EH (cell line): ENCODE measurements around the gene RPL13A.

Experiments
- DNase-seq: peaks from one replicate; pipeline ENCODE4 v3.0.0-alpha.2; 2015; ENCODE audit warnings: low read depth

Gene RPL13A

DNA sequence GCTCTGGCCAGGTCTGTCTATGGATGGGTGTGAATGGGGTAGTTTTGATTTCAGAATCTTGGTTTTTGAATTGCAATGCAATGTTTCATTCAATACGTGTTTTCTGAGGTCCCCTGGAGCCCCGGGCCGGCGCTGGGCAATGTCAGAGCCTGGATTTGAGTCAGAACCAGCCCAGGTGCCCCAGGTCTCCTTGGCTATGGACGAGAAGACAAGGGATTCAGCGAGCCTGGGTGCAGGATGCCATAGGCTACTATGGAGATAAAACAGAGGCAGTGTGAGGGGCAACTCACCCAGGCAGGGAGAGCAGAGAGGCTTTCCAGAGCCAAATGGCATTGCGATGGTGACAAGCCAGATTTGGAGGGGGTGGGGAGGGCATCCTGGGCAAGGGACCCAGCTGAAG, 1.2 kb upstream of the RPL13A start:
- no peak for DNase-seq

DNA sequence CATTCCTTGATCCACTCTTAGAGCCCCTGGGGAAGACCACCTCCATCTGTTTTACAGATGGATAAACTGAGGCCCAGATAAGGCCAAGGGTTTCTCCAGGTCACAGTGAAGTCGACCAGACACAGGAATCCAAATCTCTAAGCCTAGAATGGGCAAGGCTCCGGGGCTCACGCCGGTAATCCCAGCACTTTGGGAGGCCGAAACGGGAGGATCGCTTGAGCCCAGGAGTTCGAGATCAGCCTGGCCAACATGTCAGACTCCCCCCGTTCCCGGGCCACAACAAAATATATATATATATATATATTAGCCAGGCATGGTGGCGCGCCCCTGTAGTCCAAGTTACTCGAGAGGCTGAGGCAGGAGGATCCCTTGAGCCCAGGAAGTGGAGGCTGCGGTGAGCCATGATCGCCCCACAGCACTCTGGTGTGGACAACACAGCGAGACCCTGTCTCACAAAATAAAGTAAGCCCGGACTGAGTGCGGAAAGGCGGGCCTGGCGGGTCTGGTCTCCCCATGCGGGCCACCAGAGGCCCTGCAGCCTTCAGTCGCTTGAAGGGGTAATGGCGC, 615 bp upstream of the RPL13A start:
- no peak for DNase-seq

DNA sequence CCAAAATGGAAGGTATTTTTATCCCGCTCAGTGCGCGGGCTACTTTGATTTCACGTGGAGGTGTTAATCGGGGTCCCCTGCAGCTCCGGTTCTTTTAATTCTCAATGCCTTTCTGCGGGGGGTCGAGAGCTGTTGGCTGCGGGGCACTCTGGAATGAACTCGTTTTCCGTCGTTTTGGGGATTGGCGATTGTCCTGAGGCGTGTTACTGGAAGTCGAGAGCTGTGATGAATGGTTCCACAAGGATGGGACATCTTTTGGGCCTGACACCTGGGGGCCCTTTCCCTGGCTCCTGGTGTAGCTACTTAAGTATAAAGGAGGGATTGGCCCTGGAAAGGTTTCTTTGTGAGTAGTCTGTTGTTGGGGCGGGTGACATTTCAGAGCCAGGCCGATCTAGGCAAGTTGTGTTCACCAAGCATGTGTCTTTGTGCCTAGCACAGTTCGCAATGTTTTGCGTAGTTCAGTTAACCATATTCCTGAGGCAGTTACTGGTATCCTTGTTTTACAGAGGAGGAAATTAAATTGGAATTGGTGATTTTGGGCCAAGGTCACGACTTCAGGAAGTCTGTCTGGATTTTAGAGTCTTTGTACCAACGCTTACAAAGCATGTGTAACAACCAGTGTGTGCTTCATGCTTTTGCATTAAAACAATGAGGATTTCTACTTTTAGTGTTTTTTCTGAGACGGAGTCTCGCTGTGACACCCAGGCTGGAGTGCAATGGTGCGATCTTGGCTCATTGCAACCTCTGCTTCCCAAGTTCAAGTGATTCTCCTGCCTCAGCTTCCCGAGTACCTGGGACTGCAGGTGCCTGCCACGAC, 846 bp downstream of the RPL13A start:
- no peak for DNase-seq

DNA sequence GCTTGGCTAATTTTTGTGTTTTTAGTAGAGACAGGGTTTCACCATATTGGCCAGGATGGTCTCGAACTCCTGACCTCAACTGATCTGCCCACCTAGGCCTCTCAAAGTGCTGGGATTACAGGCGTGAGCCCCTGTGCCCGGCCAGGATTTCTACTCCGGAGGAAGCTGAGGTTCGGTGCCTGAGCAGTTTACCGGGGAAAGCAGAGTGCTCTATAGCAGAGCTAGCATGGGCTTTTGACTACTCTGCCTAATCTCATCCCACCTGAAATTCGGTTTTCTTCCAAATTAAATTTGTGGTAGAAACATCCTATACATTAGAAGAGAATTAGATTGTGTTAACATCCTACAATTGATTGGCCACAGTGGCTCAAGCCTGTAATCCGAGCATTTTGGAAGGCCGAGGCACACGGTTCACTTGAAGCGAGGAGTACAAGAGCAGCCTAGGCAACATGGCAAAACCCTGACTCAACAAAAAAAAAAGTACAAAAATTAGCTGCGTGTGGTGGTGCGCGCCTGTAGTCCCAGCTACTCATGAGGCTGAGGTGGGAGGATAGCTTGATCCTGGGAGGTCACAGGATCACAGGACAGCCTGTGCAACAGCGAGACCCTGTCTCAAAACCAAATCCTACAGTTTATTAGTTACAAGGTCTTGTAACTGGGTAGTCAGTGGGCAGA, 1.6 kb downstream of the RPL13A start:
- DNase-seq = no peak

DNA sequence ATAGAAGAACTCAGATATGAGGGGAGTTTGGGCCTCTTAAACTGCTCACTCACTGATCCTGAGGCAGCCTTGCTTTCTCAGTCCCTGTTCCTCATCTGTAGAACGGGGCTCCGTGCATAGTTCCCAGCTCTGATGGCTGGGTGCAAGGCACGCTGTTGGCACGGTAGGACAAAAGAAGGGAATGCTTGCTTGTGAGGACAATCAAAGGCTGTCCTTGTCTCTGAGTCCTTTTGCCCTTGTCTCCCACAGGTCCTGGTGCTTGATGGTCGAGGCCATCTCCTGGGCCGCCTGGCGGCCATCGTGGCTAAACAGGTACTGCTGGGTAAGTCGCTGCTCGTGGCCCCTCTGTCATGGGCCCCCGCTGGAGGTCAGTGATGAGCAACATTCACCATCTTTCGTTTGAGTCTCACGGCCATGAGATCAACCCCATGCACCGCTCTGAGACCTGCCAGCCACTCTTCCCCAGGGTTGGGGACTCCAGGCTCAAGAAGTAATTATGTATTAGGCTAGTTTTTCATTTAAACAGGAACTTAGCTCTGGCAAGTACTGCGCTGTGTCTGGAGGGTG, 2.3 kb downstream of the RPL13A start:
- DNase-seq = no peak

DNA sequence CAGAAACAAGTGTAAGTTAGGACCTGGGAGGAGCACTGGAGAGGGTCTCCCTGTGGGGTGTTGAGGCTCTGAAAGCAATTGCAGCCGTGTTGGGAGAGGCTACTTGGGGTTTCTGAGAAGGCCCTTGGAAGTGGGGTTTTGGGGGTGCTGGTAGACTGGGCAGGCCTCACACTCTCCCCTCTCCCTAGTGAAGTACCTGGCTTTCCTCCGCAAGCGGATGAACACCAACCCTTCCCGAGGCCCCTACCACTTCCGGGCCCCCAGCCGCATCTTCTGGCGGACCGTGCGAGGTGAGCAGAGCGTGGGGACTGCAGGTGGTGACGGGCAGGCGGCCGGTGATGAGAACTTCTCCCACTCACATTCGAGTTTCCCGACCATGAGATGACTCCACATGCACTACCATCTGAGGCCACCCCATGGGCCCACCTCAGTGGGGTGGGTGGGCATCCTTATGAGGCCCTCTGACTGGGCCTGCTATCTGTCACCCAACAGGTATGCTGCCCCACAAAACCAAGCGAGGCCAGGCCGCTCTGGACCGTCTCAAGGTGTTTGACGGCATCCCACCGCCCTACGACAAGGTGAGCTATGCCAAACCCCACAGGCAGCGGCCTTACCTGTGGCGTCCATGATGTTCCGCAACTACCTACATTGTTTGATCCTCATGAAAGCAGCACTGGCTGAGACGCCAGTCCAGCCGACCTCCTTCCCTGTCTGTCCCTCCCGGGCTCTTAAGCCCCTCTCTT, 3.0 kb downstream of the RPL13A start:
- no peak for DNase-seq

DNA sequence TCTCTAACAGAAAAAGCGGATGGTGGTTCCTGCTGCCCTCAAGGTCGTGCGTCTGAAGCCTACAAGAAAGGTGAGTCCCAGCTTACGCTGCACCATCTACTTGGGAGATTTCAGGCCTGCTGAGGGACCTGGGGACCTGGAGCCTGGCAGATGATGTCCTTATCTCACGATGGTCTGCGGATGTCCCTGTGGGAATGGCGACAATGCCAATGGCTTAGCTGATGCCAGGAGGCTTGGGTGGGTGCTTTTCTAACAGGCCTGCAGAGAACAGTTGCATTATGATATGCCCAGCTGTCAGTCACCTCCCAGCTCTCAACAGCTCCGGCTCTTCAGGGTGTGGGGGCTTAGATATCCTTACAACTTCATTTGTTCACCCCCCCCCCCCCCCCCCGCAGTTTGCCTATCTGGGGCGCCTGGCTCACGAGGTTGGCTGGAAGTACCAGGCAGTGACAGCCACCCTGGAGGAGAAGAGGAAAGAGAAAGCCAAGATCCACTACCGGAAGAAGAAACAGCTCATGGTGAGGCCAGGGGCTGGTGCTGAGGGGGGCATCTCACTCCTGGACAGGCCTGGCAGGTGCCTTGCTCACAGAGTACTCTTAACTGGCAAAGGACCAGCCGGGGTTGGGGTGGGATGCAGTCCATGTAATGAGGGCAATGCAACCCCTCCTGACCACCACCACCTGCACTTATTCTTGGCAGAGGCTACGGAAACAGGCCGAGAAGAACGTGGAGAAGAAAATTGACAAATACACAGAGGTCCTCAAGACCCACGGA, 3.8 kb downstream of the RPL13A start:
- DNase-seq = no peak

DNA sequence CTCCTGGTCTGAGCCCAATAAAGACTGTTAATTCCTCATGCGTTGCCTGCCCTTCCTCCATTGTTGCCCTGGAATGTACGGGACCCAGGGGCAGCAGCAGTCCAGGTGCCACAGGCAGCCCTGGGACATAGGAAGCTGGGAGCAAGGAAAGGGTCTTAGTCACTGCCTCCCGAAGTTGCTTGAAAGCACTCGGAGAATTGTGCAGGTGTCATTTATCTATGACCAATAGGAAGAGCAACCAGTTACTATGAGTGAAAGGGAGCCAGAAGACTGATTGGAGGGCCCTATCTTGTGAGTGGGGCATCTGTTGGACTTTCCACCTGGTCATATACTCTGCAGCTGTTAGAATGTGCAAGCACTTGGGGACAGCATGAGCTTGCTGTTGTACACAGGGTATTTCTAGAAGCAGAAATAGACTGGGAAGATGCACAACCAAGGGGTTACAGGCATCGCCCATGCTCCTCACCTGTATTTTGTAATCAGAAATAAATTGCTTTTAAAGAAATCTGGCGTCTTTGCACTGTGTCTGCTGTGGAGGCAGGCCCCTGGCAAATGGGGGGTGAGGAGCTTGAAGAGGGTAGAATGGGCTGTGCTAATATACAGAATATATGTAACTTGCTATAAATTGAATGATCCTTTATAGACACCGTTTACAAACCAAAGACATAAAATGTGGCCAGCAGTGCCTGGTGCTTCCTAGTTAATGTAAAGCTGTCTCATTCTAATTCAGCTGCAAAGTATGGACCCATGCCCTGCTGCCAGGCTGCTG, 4.6 kb downstream of the RPL13A start:
- DNase-seq = no peak

DNA sequence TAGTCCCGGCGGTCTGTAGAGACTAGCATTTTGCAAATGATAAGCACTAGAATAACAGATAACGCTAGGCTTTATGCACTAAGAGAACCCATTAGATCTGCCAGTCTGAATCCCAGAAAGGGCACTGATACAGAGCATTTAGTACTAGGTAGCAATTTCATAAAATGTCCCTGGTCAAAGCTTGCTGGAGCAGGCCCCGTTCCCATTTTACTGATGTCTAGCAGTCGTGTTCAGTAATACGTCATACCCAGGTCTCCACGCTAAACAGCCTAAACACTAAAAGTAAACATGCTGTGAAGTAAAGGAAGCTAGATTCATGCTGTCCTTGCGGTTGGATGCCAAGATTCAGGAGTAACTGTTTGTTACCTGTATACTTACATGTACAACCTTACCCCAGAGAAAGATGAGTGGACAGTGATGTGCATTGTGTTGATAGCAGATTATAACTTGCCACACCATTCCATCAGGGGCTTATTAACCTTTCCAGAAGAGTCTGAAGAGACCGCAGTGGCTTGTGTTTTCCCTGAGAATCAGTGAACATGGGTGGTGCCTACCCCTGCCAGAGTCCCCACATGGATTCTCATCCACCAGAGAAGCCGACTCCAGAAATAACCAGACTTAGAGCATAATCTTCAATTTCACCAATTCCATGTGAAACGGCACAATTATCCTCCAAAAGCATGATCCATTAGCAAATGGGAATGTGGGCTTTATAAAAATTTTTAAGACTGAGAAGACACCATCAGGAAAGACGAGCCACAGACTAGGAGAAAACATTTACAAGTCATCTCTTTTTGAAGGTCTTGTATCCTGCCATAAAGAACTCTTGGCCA, 5.4 kb downstream of the RPL13A start:
- DNase-seq = no peak

DNA sequence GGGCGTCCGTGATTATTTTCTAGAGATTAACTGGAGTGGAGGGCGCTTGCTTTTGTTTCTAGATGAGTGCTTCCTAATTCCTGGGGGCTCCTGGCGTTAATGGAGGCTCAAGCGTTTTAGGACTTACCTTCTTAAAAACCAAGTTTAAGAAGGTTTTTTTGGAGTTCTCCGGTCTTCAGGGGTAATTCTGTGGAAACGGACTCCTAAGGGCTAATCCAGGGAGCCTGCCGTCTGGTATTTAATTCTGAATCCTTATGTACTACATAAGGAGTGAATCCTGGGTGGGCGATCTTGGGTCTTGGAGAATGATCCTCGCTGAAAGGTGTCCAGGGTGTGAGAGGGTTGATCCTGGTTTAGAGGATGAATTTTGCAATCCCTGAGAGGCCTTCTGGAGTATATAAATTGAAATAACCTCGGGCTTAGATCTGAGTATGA, 9.2 kb downstream of the RPL13A start:
- no peak for DNase-seq

DNA sequence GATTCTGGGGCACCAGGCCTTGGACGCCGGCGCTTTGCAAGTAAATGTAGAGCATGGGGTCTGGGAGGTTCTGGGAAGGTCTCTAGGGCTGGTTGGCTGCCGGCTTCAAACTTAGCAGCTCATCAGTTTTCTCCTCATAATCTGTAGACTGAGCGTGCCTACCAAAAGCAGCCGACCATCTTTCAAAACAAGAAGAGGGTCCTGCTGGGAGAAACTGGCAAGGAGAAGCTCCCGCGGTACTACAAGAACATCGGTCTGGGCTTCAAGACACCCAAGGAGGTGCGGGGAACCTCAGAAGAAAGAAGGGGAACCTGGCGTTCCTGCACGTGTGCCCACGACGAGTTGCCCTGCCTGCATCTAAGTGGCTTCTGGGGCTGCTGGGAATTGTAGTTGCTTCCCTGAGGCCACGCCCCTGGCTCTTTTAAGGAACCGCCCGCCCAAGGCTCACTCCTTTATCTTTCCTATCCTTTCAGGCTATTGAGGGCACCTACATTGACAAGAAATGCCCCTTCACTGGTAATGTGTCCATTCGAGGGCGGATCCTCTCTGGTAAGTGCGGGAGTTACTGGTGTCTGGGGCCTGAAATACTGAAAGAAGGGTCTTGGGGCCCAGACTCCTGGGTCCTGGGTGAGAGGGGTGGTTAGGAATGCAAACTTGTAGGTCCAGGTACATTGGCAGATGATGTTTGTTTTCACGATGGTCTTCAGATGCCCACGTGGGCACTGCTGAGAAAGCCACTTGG, 9.8 kb downstream of the RPL13A start:
- DNase-seq = peak; percentile 71

DNA sequence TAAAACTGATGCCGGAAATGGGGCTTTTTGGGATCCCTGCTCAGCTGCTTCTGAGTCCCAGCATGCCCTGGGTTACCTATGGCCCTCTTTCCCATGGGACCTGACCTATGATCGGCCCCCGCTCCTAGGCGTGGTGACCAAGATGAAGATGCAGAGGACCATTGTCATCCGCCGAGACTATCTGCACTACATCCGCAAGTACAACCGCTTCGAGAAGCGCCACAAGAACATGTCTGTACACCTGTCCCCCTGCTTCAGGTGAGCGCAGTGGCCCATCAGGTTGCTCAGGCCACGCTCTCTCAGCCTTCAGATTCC, 10.3 kb downstream of the RPL13A start:
- no peak for DNase-seq

DNA sequence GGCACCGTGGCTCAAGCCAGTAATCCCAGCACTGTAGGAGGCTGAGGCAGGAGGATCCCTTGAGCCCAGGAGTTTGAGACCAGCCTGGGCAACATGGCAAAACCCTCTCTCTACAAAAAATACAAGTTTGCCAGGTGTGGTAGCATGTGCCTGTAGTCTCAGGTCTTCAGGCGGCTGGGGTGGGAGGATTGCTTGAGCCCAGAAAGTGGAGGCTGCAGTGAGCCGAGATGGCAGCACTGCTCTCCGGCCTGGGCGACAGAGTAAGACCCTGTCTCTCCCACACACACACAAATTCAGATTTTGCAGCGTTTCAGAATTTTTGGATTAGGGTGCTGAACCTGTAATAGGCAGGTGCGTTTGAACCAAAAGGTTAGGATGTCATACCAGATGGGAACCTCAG, 11.1 kb downstream of the RPL13A start:
- no peak for DNase-seq

DNA sequence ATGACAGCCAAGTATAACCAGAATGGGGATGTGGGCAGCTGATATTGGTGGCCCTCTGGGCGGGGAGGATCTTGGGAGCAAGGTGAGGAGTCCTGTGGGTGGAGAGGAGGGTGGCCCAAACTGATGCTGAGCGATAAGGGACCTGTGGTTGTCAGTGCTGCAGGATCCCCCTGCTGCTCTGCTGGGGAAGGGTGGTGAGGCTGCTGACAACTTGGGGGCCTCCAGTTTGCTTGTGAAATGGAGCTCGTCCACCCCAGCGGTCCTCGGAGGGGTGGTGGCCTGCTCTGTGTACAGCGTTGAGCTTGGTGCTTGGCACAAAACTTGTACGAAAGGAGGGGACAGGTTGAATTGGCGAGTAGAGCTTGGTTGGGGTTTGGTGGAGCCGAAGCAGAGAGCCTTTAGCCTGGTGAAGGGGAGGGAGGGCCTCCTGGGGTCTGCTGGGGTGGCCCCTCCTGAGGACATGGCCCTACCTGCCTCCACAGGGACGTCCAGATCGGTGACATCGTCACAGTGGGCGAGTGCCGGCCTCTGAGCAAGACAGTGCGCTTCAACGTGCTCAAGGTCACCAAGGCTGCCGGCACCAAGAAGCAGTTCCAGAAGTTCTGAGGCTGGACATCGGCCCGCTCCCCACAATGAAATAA, 11.7 kb downstream of the RPL13A start:
- DNase-seq = no peak

DNA sequence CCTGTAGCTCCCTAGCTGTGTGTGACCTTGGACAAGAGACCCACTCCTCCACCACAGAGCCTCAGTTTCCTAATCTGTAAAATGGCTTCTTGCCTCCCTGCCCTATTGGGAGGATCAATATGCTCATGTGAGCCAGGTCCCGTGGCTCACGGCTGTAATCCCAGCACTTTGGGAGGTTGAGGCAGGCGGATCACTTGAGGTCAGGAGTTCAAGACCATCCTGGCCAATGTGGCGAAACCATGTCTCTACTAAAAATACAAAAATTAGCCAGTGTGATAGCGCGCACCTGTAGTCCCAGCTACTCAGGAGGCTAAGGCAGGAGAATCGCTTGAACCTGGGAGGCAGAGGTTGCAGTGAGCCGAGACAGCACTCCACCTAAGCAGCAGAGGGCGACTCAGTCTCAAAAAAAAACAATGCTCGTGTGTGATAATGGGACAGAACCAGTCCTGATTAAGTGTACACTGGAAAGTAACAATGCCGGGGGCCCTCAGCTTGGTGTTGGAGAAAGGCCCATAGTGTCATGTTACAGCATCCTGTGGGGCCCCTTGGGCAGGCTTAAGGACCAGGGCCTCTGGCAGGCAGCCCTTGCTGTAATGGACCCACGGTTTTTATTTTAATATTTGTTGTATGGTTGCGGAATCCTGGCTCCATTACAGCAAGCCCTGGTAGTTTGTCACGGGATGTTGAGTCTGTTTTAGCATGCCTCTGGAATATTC, 15.6 kb downstream of the RPL13A start:
- DNase-seq = peak; percentile 80

DNA sequence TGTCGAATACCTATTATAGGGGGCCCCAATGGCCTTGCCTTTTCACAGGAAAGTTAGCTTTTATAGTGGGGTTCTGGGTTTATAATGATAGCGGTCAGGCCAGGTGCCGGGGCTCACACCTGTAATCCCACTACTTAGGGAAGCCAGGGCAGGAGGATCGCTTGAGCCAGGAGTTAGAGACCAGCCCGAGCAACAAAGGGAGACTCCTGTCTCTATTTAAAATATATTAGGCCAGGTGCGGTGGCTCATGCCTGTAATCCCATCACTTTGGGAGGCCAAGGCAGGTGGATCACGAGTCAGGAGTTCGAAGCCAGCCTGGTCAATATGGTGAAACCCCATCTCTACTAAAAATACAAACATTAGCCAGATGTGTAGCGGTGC, 16.2 kb downstream of the RPL13A start:
- DNase-seq = no peak

DNA sequence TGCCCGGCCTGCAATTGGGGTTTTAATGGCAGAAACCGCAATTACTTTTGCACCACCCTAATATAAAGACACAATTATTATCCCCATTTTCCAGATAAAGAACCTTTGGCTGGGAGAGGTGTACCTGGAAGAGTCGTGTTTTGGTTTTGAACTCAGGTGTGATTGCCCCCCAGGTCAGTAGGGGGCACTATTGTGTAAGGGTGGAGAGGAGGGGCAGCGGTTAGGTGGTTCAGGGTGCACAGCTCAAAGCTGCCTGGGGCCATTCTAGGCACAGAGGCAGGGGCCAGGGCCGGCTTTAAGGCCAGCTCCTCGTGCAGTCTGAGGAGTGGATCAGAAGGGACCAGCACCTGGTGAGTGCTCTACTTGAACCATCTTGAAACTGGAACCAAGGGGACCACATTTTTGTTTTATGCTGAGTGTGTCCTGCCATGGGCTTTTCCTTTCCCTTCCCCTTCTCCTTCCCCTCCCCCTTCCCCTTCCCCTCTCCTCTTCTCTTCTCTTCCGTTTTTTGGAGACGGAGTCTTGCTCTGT, 19.2 kb downstream of the RPL13A start:
- peak; percentile 61 for DNase-seq
